ENCODE measurements around the gene COG4. TPM values are rescaled to one million over a fixed set of nuclear protein-coding genes. Genes with fewer than 3 reads are reported as not detected.

COG4 gene
- total RNA-seq, 2 donors from 2014 or later: 23.1 to 43.8 TPM

DNA sequence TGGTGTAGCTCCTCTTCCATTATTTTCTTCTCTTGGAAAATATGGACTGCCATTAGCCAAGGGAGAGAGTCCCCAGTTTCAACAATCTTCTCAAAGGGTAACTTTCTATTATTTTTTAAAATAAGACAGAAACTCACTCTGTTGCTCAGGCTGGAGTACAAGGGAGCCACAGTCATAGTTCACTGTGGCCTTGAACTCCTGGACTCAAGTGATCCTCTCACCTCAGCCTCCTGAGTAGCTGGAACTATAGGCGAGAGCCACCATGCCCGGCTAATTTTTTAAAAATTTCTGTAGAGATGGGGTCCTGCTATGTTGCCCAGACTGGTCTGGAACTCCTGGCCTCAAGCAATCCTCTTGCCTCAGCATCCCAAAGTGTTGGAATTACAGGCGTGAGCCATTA lies 13.1 kb downstream of the COG4 start:
- no peak for TF ChIP-seq POLR2A (IDR thresholded peaks at IDR 0.05)
- TF ChIP-seq, protein P1, sequence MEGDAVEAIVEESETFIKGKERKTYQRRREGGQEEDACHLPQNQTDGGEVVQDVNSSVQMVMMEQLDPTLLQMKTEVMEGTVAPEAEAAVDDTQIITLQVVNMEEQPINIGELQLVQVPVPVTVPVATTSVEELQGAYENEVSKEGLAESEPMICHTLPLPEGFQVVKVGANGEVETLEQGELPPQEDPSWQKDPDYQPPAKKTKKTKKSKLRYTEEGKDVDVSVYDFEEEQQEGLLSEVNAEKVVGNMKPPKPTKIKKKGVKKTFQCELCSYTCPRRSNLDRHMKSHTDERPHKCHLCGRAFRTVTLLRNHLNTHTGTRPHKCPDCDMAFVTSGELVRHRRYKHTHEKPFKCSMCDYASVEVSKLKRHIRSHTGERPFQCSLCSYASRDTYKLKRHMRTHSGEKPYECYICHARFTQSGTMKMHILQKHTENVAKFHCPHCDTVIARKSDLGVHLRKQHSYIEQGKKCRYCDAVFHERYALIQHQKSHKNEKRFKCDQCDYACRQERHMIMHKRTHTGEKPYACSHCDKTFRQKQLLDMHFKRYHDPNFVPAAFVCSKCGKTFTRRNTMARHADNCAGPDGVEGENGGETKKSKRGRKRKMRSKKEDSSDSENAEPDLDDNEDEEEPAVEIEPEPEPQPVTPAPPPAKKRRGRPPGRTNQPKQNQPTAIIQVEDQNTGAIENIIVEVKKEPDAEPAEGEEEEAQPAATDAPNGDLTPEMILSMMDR (IDR thresholded peaks at IDR 0.05): no peak
- ATAC-seq (no peak), DNase-seq (no peak)
- Histone ChIP-seq H3K4me3 (no peak overlapping the region), H3K27ac (no peak overlapping the region), H3K4me1 (no peaks in the 10 kb centered on the region), H3K36me3 (replicated peaks in 1 of 2; ENCODE audit: insufficient read depth in 1 of 2, low read depth in 2 of 2) (peaks cover 0 to 37% of the 10 kb centered on the region in 2 donors), H3K27me3 (no peaks in the 10 kb centered on the region), H3K9me3 (no peaks in the 10 kb centered on the region)
- 90% methylated on average over 3 of the region's 3 CpGs for WGBS, 2 donors
- intact Hi-C loops (cut with DNase I): no loop called here

DNA sequence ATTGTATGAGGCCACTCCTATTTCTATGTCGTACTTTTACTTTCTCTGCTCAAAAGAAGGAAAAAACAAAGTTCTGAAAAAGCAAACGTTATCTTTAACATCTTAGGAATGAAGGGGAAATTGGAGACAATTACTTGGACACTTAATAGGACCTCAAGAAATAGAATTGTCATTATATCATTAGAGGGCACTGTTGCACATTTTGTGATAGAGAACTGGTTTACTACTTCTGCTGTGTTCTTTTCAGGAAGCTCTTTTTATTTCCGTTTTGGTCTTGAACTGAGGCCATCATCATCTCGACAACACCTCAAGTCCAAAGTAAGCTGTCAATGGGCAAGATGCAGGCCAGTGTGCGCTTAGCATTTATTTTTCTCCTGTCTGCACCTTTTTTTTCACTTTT lies 14.6 kb downstream of the COG4 start:
- no peak for ATAC-seq
- intact Hi-C loops (cut with DNase I): no loop called here
- Histone ChIP-seq H3K27ac (no peak overlapping the region), H3K4me3 (no peak overlapping the region), H3K9me3 (no peaks in the 10 kb centered on the region), H3K4me1 (no peaks in the 10 kb centered on the region), H3K36me3 (replicated peaks in 1 of 2; ENCODE audit: insufficient read depth in 1 of 2, low read depth in 2 of 2) (peaks cover 0 to 31% of the 10 kb centered on the region in 2 donors), H3K27me3 (no peaks in the 10 kb centered on the region)
- 69 to 80% methylated on average over 5 of the region's 5 CpGs for WGBS, 2 donors
- TF ChIP-seq, protein P1 (IDR thresholded peaks at IDR 0.05): no peak
- no peak for TF ChIP-seq POLR2A (IDR thresholded peaks at IDR 0.05)
- DNase-seq: no peak

DNA sequence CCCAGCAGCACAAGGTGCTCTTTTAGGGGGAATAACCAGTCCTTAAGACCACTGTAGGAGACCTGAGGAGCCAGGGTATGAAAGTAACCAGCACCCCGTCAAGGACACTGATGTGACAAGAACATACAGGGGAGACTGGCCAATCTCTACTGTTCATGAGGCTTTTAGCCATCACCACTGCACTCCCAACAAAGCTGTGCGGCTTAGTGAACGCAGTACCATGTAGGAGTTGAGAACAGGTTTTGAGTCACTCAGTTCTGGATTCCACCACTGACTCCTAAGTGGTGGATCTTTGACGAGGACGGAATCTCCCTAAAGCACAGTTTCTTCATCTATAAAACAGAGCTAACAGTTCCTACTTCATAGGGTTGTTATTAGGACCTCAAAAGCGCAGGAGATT lies 26.8 kb downstream of the COG4 start:
- H3K4me3 ChIP-seq: no peak overlapping the region
- TF ChIP-seq, protein P1 (IDR thresholded peaks at IDR 0.05): no peak
- no peak for TF ChIP-seq POLR2A (IDR thresholded peaks at IDR 0.05)
- ATAC-seq (no peak), DNase-seq (no peak)
- no peaks in the 10 kb centered on the region for H3K9me3 ChIP-seq
- intact Hi-C loops (cut with DNase I): no loop called here
- no peak overlapping the region for H3K27ac ChIP-seq
- H3K27me3 ChIP-seq: no peaks in the 10 kb centered on the region
- peaks cover 0 to 31% of the 10 kb centered on the region in 2 donors for H3K36me3 ChIP-seq (replicated peaks in 1 of 2; ENCODE audit: insufficient read depth in 1 of 2, low read depth in 2 of 2)
- H3K4me1 ChIP-seq: no peaks in the 10 kb centered on the region
- WGBS, 2 donors: 89 to 98% methylated on average over 6 of the region's 6 CpGs

DNA sequence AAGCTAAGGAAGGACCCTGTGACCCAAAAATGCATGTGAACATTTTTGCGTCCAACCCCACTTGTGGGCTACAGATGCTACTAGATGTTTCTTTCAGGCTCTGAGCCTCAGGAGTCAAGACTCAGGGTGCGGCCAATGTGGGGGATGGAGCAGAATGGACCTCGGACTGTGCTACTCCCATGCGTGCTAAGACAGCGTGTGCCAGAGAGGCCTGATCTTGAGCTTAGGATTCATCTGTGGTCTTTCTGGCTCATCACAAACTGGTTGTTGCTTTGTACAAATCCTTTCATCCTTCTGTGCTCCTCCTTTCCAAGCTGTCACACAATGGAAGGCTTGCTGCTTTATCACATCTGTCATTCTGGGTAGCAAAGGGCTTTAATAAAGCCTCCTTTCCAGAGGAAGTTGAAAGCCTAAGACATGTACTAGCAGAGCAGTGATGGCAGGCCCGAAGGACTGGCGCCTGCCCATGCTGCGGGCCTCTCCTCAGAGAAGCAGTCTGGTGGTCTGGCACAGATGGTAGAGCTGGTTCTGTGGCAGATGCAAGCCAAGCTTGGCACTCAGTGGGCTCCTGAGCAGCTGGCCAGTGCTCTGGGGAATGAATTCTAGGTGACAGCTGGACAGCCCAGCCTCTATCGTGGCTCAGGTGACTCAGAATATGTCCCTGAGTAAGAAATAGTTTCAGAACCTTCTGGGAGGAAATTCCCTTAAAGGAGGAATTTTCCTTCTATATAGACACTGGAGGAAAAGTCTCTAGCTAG lies 27.8 kb downstream of the COG4 start:
- Histone ChIP-seq H3K4me1 (no peaks in the 10 kb centered on the region), H3K27me3 (no peaks in the 10 kb centered on the region), H3K4me3 (no peak overlapping the region), H3K27ac (no peak overlapping the region), H3K36me3 (replicated peaks in 1 of 2; ENCODE audit: insufficient read depth in 1 of 2, low read depth in 2 of 2) (peaks cover 0 to 31% of the 10 kb centered on the region in 2 donors), H3K9me3 (no peaks in the 10 kb centered on the region)
- intact Hi-C loops (cut with DNase I): no loop called here
- no peak for TF ChIP-seq POLR2A (IDR thresholded peaks at IDR 0.05)
- TF ChIP-seq, protein P1 (IDR thresholded peaks at IDR 0.05): no peak
- ATAC-seq (no peak), DNase-seq (no peak)
- 90 to 95% methylated on average over 8 to 9 of the region's 9 CpGs for WGBS, 2 donors

DNA sequence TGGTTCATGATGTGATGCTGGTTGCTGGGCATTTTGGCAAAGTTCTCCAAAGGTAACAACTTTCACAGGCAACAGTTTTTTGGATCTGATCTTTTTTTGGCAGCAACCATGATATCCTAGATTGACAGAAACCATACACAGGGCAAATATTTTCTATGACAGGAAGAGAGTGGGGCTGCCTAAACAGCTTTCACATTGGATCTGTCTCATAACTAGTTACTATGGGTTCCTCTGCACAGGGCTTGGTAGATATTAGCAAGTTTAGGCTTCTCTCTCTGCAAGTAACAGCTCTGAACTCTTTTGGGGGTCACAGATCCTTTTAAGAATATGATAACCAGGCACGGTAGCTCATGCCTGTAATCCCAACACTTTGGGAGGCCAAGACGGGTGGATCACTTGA lies 28.6 kb downstream of the COG4 start:
- intact Hi-C loops (cut with DNase I): no loop called here
- H3K27ac ChIP-seq: no peak overlapping the region
- DNase-seq (no peak), ATAC-seq (no peak)
- TF ChIP-seq POLR2A (IDR thresholded peaks at IDR 0.05): no peak
- TF ChIP-seq, protein P1 (IDR thresholded peaks at IDR 0.05): no peak
- WGBS, 2 donors: 88 to 92% methylated on average over 2 of the region's 2 CpGs
- peaks cover 0 to 31% of the 10 kb centered on the region in 2 donors for H3K36me3 ChIP-seq (replicated peaks in 1 of 2; ENCODE audit: insufficient read depth in 1 of 2, low read depth in 2 of 2)
- no peaks in the 10 kb centered on the region for H3K27me3 ChIP-seq
- H3K9me3 ChIP-seq: no peaks in the 10 kb centered on the region
- no peaks in the 10 kb centered on the region for H3K4me1 ChIP-seq
- no peak overlapping the region for H3K4me3 ChIP-seq

Measured in body of pancreas (tissue), 4 donors.